ENCODE data around the gene DEFB119.
"Not testable (repeated sequence)": the region's sequence is repeated elsewhere in the genome, so short reads cannot be mapped to it uniquely, and the experiment has no call there.

DEFB119 gene, protein sequence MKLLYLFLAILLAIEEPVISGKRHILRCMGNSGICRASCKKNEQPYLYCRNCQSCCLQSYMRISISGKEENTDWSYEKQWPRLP
- 0 reads per million in 2 donors for total RNA-seq

DNA sequence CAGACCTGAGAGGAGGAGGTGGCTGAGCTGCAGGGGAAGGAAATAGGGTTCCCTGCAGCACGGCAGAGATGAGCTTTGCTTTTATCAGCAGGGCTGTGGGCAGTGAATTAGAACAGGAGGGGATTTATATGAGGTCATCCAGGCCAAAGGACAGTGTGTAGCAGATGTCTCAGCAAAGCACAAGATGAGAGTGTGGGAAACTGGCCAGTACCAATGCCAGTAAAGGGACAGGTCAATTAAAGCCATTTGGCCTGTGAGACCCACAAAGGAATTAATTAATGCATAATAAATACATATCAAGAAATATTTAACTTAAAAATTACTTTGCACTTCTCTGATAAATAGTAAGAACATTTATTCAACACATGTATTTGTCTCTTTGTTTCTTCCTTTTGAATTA lies at the start of gene DEFB119:
Gene DEFB119, minus strand, starts transcription at position 101 of the 400 bp plus-strand sequence. CDS start 107 bp downstream, outside the sequence.
- no peak for DNase-seq

DNA sequence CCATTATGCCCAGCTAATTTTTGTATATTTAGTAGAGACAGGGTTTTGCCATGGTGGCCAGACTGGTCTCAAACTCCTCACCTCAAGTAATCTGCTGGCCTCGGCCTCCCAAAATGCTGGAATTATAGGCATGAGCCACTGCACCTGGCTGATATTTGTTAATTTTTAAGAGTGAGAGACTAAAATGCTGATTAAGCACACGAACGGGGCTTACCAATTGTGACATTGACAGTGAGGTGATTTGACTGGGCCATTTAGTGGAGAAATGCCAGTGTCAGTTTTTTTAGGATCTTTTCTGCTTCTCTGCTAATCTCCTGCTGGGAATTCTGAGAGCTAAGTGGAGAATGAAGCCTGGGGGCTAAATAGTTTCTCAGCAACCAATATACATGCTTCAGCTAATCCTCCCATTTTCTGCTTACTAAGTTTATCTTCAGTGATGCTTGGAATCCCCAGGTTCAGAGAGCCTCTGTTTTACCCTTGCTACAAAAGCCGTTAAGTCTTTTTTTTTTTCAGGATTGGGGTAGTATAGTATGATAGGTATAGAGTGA lies 40.3 kb upstream of the DEFB119 start:
- DNase-seq, result no peak

DNA sequence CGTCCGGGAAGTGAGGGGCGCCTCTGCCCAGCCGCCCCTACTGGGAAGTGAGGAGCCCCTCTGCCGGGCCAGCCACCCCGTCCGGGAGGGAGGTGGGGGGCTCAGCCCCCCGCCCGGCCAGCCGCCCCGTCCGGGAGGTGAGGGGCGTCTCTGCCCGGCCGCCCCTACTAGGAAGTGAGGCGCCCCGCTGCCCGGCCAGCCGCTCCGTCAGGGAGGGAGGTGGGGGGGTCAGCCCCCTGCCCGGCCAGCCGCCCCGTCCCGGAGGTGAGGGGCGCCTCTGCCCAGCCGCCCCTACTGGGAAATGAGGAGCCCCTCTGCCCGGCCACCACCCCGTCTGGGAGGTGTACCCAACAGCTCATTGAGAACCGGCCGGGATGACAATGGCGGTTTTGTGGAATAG lies 37.2 kb upstream of the DEFB119 start:
- not testable (repeated sequence) for DNase-seq

DNA sequence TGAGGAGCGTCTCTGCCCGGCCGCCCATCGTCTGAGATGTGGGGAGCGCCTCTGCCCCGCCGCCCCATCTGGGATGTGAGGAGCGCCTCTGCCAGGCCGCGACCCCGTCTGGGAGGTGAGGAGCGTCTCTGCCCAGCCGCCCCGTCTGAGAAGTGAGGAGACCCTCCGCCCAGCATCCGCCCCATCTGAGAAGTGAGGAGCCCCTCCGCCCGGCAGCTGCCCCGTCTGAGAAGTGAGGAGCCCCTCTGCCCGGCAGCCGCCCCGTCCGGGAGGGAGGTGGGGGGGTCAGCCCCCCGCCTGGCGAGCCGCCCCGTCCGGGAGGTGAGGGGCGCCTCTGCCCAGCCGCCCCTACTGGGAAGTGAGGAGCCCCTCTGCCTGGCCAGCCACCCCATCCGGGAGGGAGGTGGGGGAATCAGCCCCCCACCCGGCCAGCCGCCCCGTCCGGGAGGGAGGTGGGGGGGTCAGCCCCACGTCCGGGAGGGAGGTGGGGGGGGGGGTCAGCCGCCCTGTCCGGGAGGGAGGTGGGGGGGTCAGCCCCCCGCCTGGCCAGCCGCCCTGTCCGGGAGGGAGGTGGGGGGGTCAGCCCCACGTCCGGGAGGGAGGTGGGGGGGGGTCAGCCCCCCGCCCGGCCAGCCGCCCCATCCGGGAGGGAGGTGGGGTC lies 36.6 kb upstream of the DEFB119 start:
- DNase-seq, result not testable (repeated sequence)

DNA sequence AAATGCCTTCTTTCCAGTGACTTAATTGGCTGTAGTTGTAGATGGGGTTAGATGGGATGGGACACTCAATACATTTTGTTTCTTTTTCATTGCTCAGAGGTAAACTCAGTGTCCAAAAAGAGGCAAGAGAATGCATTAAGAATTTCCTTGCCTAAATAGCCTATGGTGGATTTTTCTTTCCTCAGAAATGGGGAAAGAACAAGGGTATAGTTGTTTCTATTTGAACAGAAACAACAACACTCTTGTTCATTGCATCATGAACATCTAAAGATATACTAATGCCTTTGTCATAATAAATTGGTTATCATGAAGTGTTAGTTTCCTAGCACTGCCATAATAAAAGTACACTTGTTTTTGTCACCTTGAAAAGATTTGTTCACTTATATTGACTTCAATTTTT lies 35.4 kb upstream of the DEFB119 start:
- no peak for DNase-seq

DNA sequence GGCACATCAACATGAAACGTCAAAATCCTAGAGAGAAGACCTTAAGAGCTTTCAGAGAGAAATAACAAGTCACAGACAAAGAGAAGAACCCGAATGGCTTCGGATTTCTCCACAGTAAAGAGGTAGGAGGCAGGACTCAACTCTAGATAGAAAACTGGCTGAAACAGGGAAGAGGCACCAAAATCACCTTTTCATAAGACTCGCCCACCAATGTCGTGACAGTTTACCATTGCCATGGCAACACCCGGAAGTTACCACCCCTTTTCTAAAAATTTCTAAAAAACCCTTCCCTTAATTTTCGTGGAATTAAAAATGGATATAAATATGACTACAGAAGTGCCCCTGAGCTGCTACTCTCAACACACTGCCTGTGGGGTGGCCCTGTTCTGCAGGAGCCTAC lies 27.9 kb upstream of the DEFB119 start:
- DNase-seq, result no peak

DNA sequence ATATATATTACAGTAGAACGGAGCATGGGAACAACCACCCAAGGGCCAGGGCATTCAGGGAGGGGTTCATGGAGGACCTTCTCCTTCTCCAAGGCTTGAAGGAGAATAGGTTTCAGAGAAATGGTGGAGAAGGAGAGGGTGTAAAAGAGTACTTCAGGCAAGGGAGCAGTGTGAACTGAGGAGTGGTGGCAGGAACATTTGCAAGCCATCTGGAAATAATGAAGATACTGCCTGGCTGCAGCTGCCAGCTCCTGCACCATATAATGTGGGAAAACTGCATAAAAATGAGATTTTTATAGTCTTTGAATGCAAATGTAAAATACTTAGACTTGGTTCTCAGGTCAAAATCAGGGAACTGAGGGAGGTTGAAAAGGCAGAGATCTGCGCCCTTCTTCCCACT lies 25.3 kb upstream of the DEFB119 start:
- no peak for DNase-seq

DNA sequence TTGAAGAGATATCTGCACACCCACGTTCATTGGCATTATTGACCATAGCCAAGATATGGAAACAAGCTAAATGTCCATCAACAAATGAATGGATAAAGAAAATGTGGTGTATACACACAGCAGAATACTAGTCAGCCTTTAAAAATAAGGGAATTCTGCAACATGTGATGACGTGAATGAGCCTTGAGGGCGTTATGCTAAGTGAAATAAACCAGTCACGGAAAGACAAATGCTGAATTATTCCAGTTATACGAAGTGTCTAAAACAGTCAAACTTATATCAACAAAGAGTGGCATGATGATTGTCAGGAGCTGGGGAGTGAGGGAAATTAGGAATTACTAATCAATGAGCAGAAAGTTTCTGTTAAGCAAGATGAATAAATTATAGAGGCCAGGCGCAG lies 24.0 kb upstream of the DEFB119 start:
- DNase-seq, result no peak

DNA sequence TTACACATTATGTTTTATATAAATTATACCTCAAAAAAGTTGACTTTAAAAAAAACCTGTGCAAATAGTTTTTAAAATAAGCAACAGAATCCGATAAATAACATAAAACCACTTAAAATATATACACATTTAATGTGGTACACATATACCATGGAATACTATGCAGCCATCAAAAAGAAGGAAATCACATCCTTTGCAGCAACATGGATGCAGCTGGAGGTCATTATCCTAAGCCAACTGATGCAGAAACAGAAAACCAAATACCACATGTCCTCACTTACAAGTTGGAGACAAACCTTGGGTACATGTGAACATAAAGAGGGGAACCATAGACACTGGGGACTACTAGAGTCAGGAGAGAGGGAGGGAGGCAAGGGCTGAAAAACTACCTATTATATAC lies 19.6 kb upstream of the DEFB119 start:
- DNase-seq, result no peak

DNA sequence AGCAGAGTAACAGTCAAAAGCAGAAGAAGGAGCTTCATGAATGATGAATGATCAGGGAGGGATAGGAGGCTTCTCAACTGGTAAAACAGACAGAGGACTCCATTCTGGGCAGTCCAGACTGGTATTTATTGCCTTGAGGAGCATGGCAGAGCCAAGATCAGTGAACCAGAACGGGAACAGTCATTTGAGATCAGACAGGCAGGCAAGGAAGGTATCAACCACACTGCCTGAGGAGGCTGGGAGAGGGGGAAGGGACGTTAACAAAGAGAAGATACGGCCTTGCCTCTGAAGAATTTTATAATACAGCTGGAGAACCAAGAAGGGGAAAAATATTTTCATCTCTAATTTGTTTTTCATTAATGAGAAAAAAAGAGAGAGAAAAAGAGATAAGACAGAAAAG lies 15.7 kb upstream of the DEFB119 start, which contains the start of gene DEFB121:
Gene DEFB121, minus strand, starts transcription at position 101 of the 400 bp plus-strand sequence. Its CDS starts 63 bp downstream, at position 38.
- DNase-seq, result no peak

DNA sequence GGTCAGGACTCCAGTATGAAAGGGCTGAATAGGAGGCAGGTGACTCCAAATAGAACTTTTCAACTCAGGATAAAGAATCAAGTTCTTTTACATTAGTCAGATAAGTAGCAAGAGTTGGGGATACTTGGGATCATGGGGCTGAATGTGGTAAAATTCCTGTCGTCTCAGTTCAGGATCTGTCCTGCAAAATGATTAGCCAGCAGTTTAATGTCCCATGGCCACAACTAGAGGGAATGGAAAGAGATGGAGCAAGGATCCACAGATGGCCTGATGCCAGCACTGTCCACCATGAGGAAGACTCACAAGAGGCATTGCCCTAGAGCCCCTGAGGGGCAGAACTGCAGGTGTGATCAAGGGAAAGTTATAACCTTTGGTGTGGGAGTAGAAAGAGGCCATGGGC lies 13.5 kb upstream of the DEFB119 start:
- no peak for DNase-seq

DNA sequence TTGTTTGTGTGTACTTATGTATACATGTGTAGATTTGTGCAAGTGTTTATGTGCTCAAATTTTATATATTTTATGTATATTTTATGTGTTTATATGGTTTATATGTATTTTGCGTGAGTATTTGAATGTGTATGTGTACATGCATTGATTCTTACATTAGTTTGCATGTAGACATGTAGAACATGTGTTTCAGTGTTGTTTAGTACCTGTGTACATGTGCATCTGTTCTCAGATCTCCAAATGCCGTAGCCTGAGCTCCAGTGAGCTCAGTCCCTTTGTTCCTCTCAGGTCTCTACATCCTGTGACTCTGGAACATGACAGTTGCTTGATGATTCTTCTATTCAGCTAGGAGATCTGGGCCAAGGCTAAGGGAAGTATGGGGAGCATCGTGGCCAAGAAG lies 4.5 kb upstream of the DEFB119 start:
- DNase-seq, result no peak

DNA sequence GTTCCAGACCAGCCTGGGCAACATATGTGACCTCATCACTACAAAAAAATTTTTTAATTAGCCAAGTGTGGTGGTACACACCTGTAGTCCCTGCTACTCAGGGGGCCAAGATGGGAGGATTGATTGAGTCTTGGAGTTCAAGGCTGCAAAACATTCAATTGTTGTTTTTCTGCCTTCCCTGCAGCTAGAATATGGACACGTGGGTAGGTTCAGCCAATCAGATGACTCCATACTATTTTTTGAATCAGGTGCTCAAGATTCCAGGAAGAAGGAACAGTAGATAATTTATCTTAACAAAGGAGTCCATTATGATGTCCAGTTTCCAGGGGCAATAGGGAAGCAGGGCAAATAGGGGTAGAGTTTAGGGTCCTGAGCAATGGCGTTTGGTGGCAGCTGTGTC lies 2.4 kb upstream of the DEFB119 start:
- DNase-seq, result no peak

DNA sequence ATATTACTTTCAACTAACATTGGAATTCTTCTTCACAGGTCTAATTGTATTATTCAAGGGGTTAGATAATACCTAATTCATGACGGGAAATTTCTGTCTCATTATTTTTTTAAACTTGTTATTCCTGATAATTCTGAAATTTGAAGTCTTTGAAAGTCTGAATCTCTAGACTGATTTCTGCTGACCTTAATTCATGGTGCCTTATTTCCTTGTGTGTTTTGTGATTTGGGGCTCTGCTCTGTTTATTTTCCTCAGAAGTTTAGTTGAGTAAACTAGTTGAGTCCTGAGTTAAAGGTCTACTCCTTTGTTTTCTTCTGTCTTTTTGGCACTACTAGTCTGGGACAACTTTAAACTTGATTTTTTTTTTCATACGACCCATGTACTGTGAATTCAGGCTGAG lies 16.0 kb downstream of the DEFB119 start:
- DNase-seq, result no peak

DNA sequence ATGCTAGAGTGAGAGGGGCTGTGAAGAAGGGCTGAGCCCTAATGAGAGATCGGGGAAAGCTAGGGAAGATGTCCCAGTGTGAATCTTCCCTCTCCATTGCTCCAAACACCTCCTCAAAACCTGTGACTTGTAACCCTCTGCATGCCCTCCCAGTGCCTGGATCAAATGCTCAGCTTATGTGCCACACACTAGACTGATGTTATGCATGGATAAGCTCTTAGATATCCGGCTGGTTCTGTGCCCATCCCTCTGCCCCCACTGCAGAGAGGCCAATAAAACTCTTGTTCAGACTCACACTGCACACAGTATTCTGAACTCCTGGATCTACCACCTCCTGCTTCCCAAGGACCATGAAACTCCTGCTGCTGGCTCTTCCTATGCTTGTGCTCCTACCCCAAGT lies 22.1 kb downstream of the DEFB119 start, which contains the start of gene DEFB118:
Gene DEFB118, plus strand, starts transcription at position 301 of the 400 bp plus-strand sequence. Its CDS starts 50 bp downstream, at position 351.
- no peak for DNase-seq

DNA sequence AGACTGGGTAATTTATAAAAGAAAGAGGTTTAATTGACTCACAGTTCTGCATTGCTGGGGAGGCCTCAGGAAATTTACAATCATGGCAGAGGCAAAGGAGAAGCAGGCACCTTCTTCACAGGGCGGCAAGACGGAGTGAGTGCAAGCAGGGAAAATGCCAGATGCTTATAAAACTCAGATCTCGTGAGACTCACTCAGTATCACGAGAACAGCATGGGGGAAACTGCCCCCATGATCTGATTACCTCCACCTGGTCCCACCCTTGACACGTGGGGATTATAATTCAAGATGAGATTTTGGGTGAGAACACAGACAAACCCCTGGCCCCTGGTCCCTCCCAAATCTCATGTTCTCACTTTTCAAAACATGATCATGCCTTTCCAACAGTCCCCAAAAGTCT lies 26.1 kb downstream of the DEFB119 start:
- not testable (repeated sequence) for DNase-seq

DNA sequence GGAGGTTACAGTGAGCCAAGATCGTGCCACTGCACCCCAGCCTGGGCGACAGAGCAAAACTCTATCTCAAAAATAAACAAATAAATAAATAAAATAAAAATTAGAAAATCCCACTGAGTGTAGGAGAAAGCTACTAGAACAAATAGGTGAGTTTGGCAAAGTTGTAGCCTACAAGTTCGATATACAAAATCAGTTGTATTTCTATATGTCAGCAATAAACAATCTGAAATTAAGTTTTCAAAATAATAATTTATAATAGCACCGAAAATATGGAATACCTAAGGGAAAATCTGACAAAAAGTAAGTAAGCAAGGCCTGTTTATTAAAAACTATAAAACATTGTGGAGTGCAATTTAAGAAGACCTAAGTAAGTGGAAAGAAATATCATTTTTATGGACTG lies 27.1 kb downstream of the DEFB119 start:
- no peak for DNase-seq

DNA sequence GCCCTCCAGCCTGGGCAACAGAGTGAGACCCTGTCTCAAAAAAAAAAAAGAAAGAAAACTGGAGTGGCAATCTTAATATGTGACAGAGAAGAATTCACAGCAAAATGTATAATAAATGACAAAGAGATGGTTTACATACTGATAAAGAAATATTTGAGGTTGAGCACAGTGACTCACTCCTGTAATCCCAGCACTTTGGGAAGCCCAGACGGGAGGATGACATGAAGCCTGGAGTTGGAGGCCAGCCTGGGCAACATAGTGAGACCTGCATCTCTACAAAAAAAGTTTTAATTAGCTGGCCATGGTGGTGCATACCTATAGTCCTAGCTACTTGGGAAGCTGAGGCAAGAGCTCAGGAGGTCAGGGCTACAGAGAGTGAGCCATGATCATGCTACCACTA lies 34.4 kb downstream of the DEFB119 start:
- no peak for DNase-seq

DNA sequence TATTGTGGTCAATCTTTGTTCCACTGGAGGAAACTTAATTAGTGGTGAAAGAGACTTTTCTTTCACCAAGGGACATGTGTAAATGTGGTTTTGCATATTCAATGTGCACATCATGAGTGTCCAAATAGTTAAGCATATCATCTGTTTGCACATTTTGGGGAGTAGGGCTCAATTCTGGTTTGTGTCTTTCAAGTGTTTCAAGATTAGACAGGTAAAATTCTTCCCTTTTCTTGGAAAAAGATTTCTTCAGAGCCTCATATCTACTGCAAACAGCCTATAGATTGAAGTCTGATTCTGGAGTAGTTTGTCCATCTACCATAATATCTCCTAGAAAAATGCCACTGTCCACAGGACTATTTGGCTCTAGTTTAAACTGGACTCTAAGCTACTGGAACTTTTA lies 48.9 kb downstream of the DEFB119 start:
- DNase-seq, result no peak

DNA sequence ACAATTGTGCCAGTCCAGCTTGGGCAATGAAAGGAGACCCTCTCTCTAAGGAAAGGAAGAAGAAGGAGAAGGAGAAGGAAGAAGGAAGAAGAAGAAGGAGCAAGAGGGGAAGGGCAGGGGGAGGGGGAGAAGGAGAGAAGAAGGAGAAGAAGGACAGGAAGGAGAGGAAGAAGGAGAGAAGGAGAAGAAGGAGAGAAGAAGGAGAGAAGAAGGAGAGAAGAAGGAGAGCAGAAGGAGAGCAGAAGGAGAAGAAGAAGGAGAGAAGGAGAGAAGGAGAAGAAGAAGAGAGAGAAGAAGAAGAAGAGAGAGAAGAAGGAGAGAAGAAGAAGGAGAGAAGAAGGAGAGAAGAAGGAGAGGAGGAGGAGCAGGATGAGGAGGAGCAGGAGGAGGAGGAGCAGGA lies 59.5 kb downstream of the DEFB119 start:
- no peak for DNase-seq

All from T-helper 2 cell (primary cell).